Measurements from ENCODE around the gene KCNK4. TPM values are rescaled to one million over a fixed set of nuclear protein-coding genes. Genes with fewer than 3 reads are reported as not detected.

Gene KCNK4
- total RNA-seq, 1 donor from 2014 or later: 0.44 TPM

DNA sequence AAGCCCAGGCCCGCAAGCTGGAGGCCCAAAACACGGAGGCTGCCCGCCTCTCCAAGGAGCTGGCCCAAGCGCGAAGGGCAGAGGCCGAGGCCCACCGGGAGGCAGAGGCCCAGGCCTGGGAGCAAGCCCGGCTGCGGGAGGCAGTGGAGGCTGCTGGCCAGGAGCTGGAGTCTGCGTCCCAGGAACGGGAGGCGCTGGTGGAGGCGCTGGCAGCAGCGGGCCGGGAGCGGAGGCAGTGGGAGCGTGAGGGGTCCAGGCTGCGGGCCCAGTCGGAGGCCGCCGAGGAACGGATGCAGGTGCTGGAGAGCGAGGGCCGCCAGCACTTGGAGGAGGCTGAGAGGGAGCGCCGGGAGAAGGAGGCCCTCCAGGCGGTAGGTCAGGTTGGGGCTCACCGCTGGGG is 53.7 kb downstream of the KCNK4 start:
- Mint-ChIP-seq H3K36me3 (ENCODE audit: low read depth) (peaks cover 55% of the 10 kb centered on the region), H3K9me3 (no peaks in the 10 kb centered on the region), H3K4me1 (peaks cover 32% of the 10 kb centered on the region), H3K27ac (no peak overlapping the region), H3K27me3 (no peaks in the 10 kb centered on the region), H3K4me3 (no peak overlapping the region)
- ATAC-seq (ENCODE audit: low read depth): no peak
- intact Hi-C loops (cut with micrococcal nuclease): no loop called here
- no peak for DNase-seq
- TF ChIP-seq CTCF (IDR thresholded peaks at IDR 0.05): no peak
- POLR2A ChIA-PET: interaction anchor here (0.9 to 2.4 kb wide), 4 partner anchors 8 to 39 kb away, joined by 3 to 8 read pairs (median 3); partner anchors contain the start of genes ESRRA, PRDX5 and TRMT112
- CTCF ChIA-PET: interaction anchor here (9.2 kb wide), 1 partner anchor 28 kb away, joined by 69 read pairs; the partner anchor contains the start of genes PRDX5 and TRMT112

- Mint-ChIP-seq H3K27me3 (no peaks in the 10 kb centered on the region), H3K4me3 (no peak overlapping the region), H3K9me3 (no peaks in the 10 kb centered on the region), H3K27ac (no peak overlapping the region), H3K36me3 (ENCODE audit: low read depth) (peaks cover 48% of the 10 kb centered on the region), H3K4me1 (peaks cover 7% of the 10 kb centered on the region)
- CTCF ChIA-PET: no interaction called here
- intact Hi-C loops (cut with micrococcal nuclease): no loop called here
- no peak for DNase-seq
- no peak for ATAC-seq (ENCODE audit: low read depth)
- POLR2A ChIA-PET: no interaction called here
- no peak for TF ChIP-seq CTCF (IDR thresholded peaks at IDR 0.05)
These were observed 56.2 kb downstream of the KCNK4 start for GRCh38 chr11:64347193-64347867.

DNA sequence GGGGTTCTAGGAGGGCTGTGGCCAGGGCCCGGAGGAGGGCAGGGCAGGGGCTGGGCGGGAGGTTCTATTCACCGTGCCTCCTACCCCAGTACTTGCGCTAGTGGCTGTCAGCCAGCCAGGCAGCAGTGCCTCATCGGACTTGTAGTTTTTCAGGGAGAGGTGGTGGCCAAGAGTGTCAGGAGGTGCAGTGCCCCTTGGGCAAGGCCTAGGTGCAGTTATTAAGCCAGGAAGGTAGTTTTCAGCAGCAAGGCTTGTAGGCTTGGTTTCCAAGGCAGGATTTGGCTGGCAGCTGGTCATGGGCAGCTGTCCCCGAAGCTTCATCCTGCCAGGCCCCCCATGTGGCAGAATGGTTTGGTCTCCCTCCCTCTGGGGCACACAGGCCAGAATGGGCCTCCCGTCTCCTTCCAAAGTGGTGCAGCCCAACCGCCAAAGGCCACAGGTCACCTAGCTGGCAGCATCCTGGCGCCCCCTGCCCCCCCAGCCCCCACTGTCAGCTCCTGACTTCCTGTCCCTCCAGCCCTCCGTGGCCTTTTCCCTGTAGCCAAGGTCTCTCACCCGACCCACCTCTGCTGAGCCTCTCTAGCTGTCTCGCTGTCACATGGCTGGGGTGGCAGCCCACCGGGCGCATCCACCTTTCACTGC is 57.4 kb downstream of the KCNK4 start:
- H3K9me3 Mint-ChIP-seq: no peaks in the 10 kb centered on the region
- H3K27me3 Mint-ChIP-seq: no peaks in the 10 kb centered on the region
- ATAC-seq (ENCODE audit: low read depth): no peak
- intact Hi-C loops (cut with micrococcal nuclease): no loop called here
- H3K27ac Mint-ChIP-seq: no peak overlapping the region
- H3K4me1 Mint-ChIP-seq: peaks cover 4% of the 10 kb centered on the region
- ChIA-PET CTCF (no interaction called here), POLR2A (interaction anchor here (0.6 to 1.0 kb wide), 2 partner anchors 31 to 103 kb away, joined by 3 to 4 read pairs; partner anchors contain the start of genes PRDX5 and TRMT112)
- peaks cover 43% of the 10 kb centered on the region for H3K36me3 Mint-ChIP-seq (ENCODE audit: low read depth)
- H3K4me3 Mint-ChIP-seq: no peak overlapping the region
- no peak for DNase-seq
- TF ChIP-seq CTCF (IDR thresholded peaks at IDR 0.05): no peak

GRCh38 chr11:64349025-64349387 is 57.9 kb downstream of the KCNK4 start:
- H3K4me1 Mint-ChIP-seq: peaks cover 4% of the 10 kb centered on the region
- no peak overlapping the region for H3K4me3 Mint-ChIP-seq
- intact Hi-C loops (cut with micrococcal nuclease): no loop called here
- no peak for ATAC-seq (ENCODE audit: low read depth)
- peaks cover 43% of the 10 kb centered on the region for H3K36me3 Mint-ChIP-seq (ENCODE audit: low read depth)
- H3K27ac Mint-ChIP-seq: no peak overlapping the region
- H3K27me3 Mint-ChIP-seq: no peaks in the 10 kb centered on the region
- POLR2A ChIA-PET: interaction anchor here (0.6 to 1.0 kb wide), 2 partner anchors 31 to 104 kb away, joined by 3 to 4 read pairs; partner anchors contain the start of genes PRDX5 and TRMT112
- DNase-seq: no peak
- CTCF ChIA-PET: interaction anchor here (9.3 kb wide), 1 partner anchor 31 kb away, joined by 138 read pairs; the partner anchor contains the start of genes PRDX5 and TRMT112
- no peak for TF ChIP-seq CTCF (IDR thresholded peaks at IDR 0.05)
- no peaks in the 10 kb centered on the region for H3K9me3 Mint-ChIP-seq

DNA sequence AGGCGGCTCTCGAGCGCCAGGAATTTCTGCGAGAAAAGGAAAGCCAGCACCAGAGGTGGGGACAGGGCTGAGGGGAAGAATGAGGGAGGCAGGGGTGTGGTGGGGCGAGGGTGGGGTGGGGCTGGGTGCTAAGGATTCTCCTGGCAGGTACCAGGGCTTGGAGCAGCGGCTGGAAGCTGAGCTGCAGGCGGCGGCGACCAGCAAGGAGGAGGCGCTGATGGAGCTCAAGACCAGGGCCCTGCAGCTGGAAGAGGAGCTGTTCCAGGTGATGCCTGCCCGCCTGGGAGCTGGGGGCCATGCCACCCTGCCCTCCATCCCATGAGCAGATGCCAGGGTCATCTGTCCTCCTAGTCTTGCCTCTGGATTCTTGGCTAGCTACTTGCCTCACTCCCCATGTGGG is 58.3 kb downstream of the KCNK4 start:
- ChIA-PET POLR2A (interaction anchor here (1.0 kb wide), 1 partner anchor 32 kb away, joined by 3 read pairs; the partner anchor contains the start of genes PRDX5 and TRMT112), CTCF (interaction anchor here (9.3 kb wide), 1 partner anchor 32 kb away, joined by 138 read pairs; the partner anchor contains the start of genes PRDX5 and TRMT112)
- peaks cover 4% of the 10 kb centered on the region for H3K4me1 Mint-ChIP-seq
- intact Hi-C loops (cut with micrococcal nuclease): no loop called here
- TF ChIP-seq CTCF (IDR thresholded peaks at IDR 0.05): no peak
- peaks cover 41% of the 10 kb centered on the region for H3K36me3 Mint-ChIP-seq (ENCODE audit: low read depth)
- H3K27ac Mint-ChIP-seq: no peak overlapping the region
- no peak for ATAC-seq (ENCODE audit: low read depth)
- H3K27me3 Mint-ChIP-seq: no peaks in the 10 kb centered on the region
- DNase-seq: no peak
- no peaks in the 10 kb centered on the region for H3K9me3 Mint-ChIP-seq
- H3K4me3 Mint-ChIP-seq: no peak overlapping the region
